H9 (cell line): Measurements from ENCODE around the gene ITPKC. TPM values are rescaled to one million over a fixed set of nuclear protein-coding genes. Genes with fewer than 3 reads are reported as not detected.

Experiments
- DNase-seq: peaks from one replicate; pipeline ENCODE4 v3.0.0-alpha.2; 2017
- H2AFZ ChIP-seq: one replicate; pipeline ENCODE4 v1.6.1; 2013; ENCODE audit warnings: mild to moderate bottlenecking, low read length, control low read depth, moderate library complexity
- H2AK5ac ChIP-seq: 2 replicates; pipeline ENCODE4 v1.6.1; 2013; ENCODE audit warnings: low read length, control low read depth, mixed read lengths; ENCODE audit not compliant: insufficient read length
- H2BK120ac ChIP-seq: one replicate; pipeline ENCODE4 v1.6.1; 2013; ENCODE audit warnings: low read depth, mild to moderate bottlenecking, low read length, control low read depth, inconsistent platforms; ENCODE audit not compliant: poor library complexity, severe bottlenecking
- H2BK12ac ChIP-seq: 2 replicates; pipeline ENCODE4 v1.6.1; 2013; ENCODE audit warnings: low read length, control low read depth, mixed read lengths, low read depth; ENCODE audit not compliant: insufficient read length
- H2BK15ac ChIP-seq: 2 replicates; pipeline ENCODE4 v1.6.1; 2013; ENCODE audit warnings: low read depth, low read length, control low read depth
- H2BK20ac ChIP-seq: one replicate; pipeline ENCODE4 v1.6.1; 2013; ENCODE audit warnings: low read depth, mild to moderate bottlenecking, low read length, control low read depth, inconsistent platforms; ENCODE audit not compliant: poor library complexity, severe bottlenecking
- H2BK5ac ChIP-seq: 2 replicates; pipeline ENCODE4 v1.6.1; 2013; ENCODE audit warnings: low read length, control low read depth, mixed read lengths; ENCODE audit not compliant: insufficient read length
- H3K14ac ChIP-seq: 2 replicates; pipeline ENCODE4 v1.6.1; 2013; ENCODE audit warnings: low read length, control low read depth; ENCODE audit not compliant: insufficient read depth
- H3K18ac ChIP-seq: 2 replicates; pipeline ENCODE4 v1.6.1; 2013; ENCODE audit warnings: low read depth, mild to moderate bottlenecking, mixed read lengths, low read length, control low read depth; ENCODE audit not compliant: insufficient read length
- H3K23ac ChIP-seq: 2 replicates; pipeline ENCODE4 v1.6.1; 2013; ENCODE audit warnings: low read length, control low read depth, mixed read lengths, low read depth; ENCODE audit not compliant: insufficient read length
- H3K23me2 ChIP-seq: 2 replicates; pipeline ENCODE4 v1.6.1; 2013; ENCODE audit warnings: low read depth, mild to moderate bottlenecking, mixed read lengths, low read length, control low read depth; ENCODE audit not compliant: insufficient read length, poor library complexity, severe bottlenecking
- H3K27ac ChIP-seq: 2 replicates; pipeline ENCODE4 v1.5.1; 2013; ENCODE audit warnings: low read length, control low read depth, mixed read lengths, low read depth; ENCODE audit not compliant: insufficient read length
- H3K27me3 ChIP-seq: 2 replicates; pipeline ENCODE4 v1.6.1; 2013; ENCODE audit warnings: low read length, control low read depth, inconsistent platforms; ENCODE audit not compliant: insufficient read depth
- H3K4ac ChIP-seq: 2 replicates; pipeline ENCODE4 v1.6.1; 2013; ENCODE audit warnings: low read depth, mild to moderate bottlenecking, control low read depth, inconsistent platforms, low read length, moderate library complexity
- H3K4me1 ChIP-seq: 2 replicates; pipeline ENCODE4 v1.6.1; 2013; ENCODE audit warnings: low read length, control low read depth, inconsistent platforms; ENCODE audit not compliant: insufficient read depth
- H3K4me2 ChIP-seq: 2 replicates; pipeline ENCODE4 v1.6.1; 2013; ENCODE audit warnings: low read length, control low read depth, mixed read lengths; ENCODE audit not compliant: insufficient read length, insufficient read depth
- H3K56ac ChIP-seq: 2 replicates; pipeline ENCODE4 v1.6.1; 2013; ENCODE audit warnings: low read depth, mild to moderate bottlenecking, mixed read lengths, low read length, control low read depth; ENCODE audit not compliant: insufficient read length
- H3K79me1 ChIP-seq: 2 replicates; pipeline ENCODE4 v1.6.1; 2013; ENCODE audit warnings: low read depth, mild to moderate bottlenecking, moderate library complexity, low read length, control low read depth, inconsistent platforms; ENCODE audit not compliant: insufficient read depth, poor library complexity, severe bottlenecking
- H3K79me2 ChIP-seq: 2 replicates; pipeline ENCODE4 v1.6.1; 2013; ENCODE audit warnings: low read length, control low read depth, inconsistent platforms; ENCODE audit not compliant: insufficient read depth
- H3K9ac ChIP-seq: 2 replicates; pipeline ENCODE4 v1.6.1; 2013; ENCODE audit warnings: low read length, control low read depth, mixed read lengths; ENCODE audit not compliant: insufficient read length; ENCODE audit errors: extremely low read depth
- H3K9me3 ChIP-seq: one replicate; pipeline ENCODE4 v1.6.1; 2013; ENCODE audit warnings: low read depth, low read length, inconsistent platforms; ENCODE audit not compliant: control insufficient read depth
- H3T11ph ChIP-seq: one replicate; pipeline ENCODE4 v1.6.1; 2013; ENCODE audit warnings: mild to moderate bottlenecking, low read length, control low read depth, inconsistent platforms
- H4K20me1 ChIP-seq: one replicate; pipeline ENCODE4 v1.6.1; 2013; ENCODE audit not compliant: control insufficient read depth, insufficient read length, insufficient read depth
- H4K5ac ChIP-seq: 2 replicates; pipeline ENCODE4 v1.6.1; 2013; ENCODE audit warnings: low read depth, mild to moderate bottlenecking, mixed read lengths, low read length, control low read depth; ENCODE audit not compliant: insufficient read length
- H4K8ac ChIP-seq: replicated peaks from 2 replicates; pipeline ENCODE4 v1.6.1; 2013; ENCODE audit warnings: low read length, control low read depth, mixed read lengths, low read depth; ENCODE audit not compliant: insufficient read length
- H4K91ac ChIP-seq: 2 replicates; pipeline ENCODE4 v1.6.1; 2013; ENCODE audit warnings: low read depth, mild to moderate bottlenecking, moderate library complexity, mixed read lengths, low read length, control low read depth; ENCODE audit not compliant: insufficient read length
- H3K27ac Mint-ChIP-seq, 3 experiments: 2 replicates in 2 of 3; 3 replicates in 1 of 3; pipeline ENCODE4 v1.8.0; 2020 to 2021; ENCODE audit warnings: mixed read lengths in 3 of 3, mild to moderate bottlenecking in 1 of 3, moderate library complexity in 1 of 3
- H3K27me3 Mint-ChIP-seq: 2 replicates; pipeline ENCODE4 v1.8.0; 2021; ENCODE audit warnings: low read depth, mild to moderate bottlenecking, moderate library complexity, mixed read lengths
- H3K36me3 Mint-ChIP-seq, 3 experiments: 2 replicates in 2 of 3; 3 replicates in 1 of 3; pipeline ENCODE4 v1.8.0; 2020 to 2021; ENCODE audit warnings: low read depth in 3 of 3, mixed read lengths in 3 of 3; ENCODE audit not compliant: insufficient read depth in 1 of 3
- H3K4me1 Mint-ChIP-seq, 2 experiments: 2 replicates each; pipeline ENCODE4 v1.8.0; 2020; ENCODE audit warnings: mixed read lengths in 2 of 2
- H3K4me3 Mint-ChIP-seq, 2 experiments: 2 replicates in 1 of 2; 3 replicates in 1 of 2; pipeline ENCODE4 v1.8.0; 2020 to 2021; ENCODE audit warnings: mild to moderate bottlenecking in 2 of 2, mixed read lengths in 2 of 2, moderate library complexity in 1 of 2
- H3K9me3 Mint-ChIP-seq, 2 experiments: 2 replicates in 1 of 2; 3 replicates in 1 of 2; pipeline ENCODE4 v1.8.0; 2020; ENCODE audit warnings: mild to moderate bottlenecking in 2 of 2, mixed read lengths in 2 of 2, moderate library complexity in 1 of 2
- CTCF ChIP-seq: fragments of 200-600 bp; sonication (generic); conservative IDR thresholded peaks from 3 replicates; pipeline ENCODE4 v1.8.0; 2021; ENCODE audit warnings: antibody characterized with exemption, mild to moderate bottlenecking
- WGBS: extraction: QIAGEN DNeasy Blood & Tissue Kit; methylation state at CpG from one replicate; pipeline ENCODE4 v1.1.7; 2013; ENCODE audit warnings: missing lambda C conversion rate, low lambda C conversion rate, mixed read lengths; ENCODE audit not compliant: insufficient read length; ENCODE audit errors: extremely low coverage; 5-methylcytosine and 5-hydroxymethylcytosine counted together
- total RNA-seq: library from RNA; stranded (reverse); gene quantifications from 2 replicates; pipeline ENCODE4 v1.2.1, GENCODE V29; 2021

The ITPKC gene
- total RNA-seq, 1 experiment from 2014 or later, result 11.2 TPM

- peaks cover 18 to 45% (median 40%) of the 10 kb centered on the region in 3 experiments; a peak in 6 of 7 replicates for H3K36me3 Mint-ChIP-seq
- H3K4me2 ChIP-seq, result no peak overlapping the region
Measured at GRCh38 chr19:40672038-40672437, 44.9 kb upstream of the ITPKC start.

More at GRCh38 chr19:40672038-40672437, 44.9 kb upstream of the ITPKC start:
- DNase-seq, result no peak
- no peaks in the 10 kb centered on the region for H3K4me1 ChIP-seq
- H3K56ac ChIP-seq, result no peak overlapping the region
- no peak overlapping the region for H3K9ac ChIP-seq
- H3K4me3 Mint-ChIP-seq, result no peak overlapping the region
- H2BK120ac ChIP-seq, result no peak overlapping the region
- no peak overlapping the region for H2BK15ac ChIP-seq
- no peaks in the 10 kb centered on the region for H4K20me1 ChIP-seq
- no peak overlapping the region for H2AFZ ChIP-seq
- no peaks in the 10 kb centered on the region for H3K27me3 ChIP-seq
- no peak overlapping the region for H2BK12ac ChIP-seq
- H3K23ac ChIP-seq, result no peak overlapping the region
- H3K14ac ChIP-seq, result no peak overlapping the region
- no CpG with 5 or more reads among the region's 2 CpGs for WGBS
- H3K27ac Mint-ChIP-seq, result no peak overlapping the region
- H3K9me3 ChIP-seq, result no peaks in the 10 kb centered on the region
- H2BK5ac ChIP-seq, result no peak overlapping the region
- no peak overlapping the region for H4K91ac ChIP-seq
- H3K4me1 Mint-ChIP-seq, result no peaks in the 10 kb centered on the region
- H2BK20ac ChIP-seq, result no peak overlapping the region
- H2AK5ac ChIP-seq, result no peak overlapping the region
- no peaks in the 10 kb centered on the region for H3K79me2 ChIP-seq
- no peak overlapping the region for H3K4ac ChIP-seq
- H3K27ac ChIP-seq, result no peak overlapping the region
- no peak overlapping the region for H4K5ac ChIP-seq
- H3T11ph ChIP-seq, result no peak overlapping the region
- TF ChIP-seq CTCF, result no peak
- H3K27me3 Mint-ChIP-seq, result no peaks in the 10 kb centered on the region; the same call in 1 of the 2 replicates
- H3K9me3 Mint-ChIP-seq, result no peaks in the 10 kb centered on the region
- no peaks in the 10 kb centered on the region for H3K79me1 ChIP-seq
- H4K8ac ChIP-seq, result no peak overlapping the region
- no peaks in the 10 kb centered on the region for H3K23me2 ChIP-seq
- no peak overlapping the region for H3K18ac ChIP-seq
